ENCODE results near the gene CCR5AS.
"Not testable (repeated sequence)": the region's sequence is repeated elsewhere in the genome, so short reads cannot be mapped to it uniquely, and the experiment has no call there.

Gene CCR5AS

DNA sequence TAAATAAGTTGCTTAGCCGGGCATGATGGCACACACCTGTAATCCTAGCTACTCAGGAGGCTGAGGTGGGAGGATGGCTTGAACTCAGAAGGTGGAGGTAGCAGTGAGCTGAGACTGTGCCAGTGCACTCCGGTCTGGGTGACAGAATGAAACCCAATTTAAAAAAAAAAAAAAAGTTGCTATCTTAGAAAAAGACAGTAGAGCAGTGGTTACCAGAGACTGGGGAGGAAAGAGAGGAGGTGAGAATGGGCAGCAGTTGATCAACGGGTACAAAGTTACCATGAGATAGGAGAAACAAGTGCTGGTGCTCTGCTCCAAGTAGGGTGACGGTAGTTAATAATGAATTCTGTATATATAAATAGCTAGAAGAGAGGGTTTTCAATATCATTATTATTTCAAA, 53.8 kb downstream of the CCR5AS start:
- DNase-seq: no peak

DNA sequence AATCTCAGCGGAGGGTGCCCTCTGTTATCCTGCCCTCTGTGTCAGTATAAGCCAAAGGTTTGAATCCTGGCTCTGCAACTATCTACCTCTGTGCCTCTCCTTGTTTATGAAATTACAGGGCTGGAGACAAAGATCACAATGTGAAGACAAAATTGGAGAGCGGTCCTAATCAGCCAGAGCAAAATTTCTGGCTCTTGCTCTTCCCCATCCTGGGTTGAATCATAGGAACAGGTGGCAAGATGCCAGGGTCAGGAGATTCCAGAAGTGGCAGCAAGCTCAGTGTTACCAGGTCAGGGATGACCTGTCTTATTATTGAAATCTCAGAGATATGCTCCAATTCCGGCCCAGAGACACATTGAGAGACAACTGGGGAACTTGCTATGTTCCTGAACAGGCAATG, 55.2 kb downstream of the CCR5AS start:
- no peak for DNase-seq

- no peak for DNase-seq
Measured at GRCh38 chr3:46350262-46350565, 56.7 kb downstream of the CCR5AS start.

DNA sequence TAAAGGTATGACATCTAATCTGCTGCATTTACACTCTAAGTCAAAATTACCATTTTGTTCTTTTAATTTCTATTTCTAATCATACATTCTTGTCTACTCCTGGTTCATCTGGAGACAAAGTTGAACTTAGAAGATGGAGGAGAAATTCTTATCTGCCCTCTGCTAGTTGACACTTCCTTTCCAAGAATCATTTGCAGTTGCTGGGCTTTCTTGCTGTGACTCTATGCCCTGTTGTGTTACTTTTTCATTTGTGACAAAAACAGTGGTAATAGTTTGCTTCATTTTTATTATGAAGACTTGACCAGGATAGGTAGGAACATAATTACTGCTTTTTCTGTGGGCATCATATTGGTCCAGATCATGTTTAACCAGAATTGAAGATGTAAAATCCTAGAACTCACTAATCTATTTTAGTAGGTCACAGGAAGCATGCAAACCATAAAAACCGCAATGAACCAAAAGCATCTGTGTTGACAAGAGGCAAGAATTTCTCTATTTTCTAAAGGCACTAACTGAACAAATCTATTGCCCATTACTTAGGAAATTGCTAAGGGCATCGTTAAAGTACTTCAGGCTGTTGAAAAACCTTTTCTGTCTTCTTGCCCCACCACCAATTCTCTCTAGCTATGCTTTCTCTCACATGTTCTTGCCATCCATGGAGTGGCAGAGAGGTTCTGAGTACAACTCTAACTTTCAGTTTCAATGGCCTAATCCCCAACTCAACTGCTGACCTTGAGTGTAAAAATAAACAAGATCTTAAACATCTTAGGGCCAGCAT, 57.2 kb downstream of the CCR5AS start:
- DNase-seq: no peak

DNA sequence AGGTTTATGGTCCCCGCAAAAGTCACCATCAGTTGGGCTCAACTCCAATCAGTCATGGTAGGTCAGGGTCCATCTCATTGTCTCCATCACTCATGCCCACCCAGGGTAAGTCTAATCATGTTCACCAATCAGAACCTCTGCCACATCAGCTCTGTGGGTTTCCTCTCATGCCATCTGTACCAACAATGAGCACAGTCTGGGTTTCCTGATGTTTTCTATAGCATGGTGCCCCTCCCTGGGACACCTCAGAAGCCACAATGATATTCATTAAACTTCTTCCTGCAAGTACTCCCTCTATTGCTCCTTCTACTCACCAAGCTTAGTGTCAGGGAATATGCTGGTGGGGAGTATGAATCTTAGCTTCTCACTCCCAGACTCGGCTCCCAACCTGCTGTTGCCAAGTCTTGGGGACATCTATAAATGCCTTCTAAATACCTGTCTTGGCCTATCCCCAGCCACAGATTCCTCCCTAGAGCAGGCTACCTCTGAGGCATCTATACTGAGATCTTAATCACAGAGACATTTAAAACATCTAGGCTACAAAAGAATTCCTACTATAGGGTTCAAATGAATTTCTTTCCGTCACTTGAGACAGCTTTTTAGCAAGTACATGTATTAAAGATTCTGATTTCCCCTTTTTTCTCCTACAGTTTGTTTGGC, 57.9 kb downstream of the CCR5AS start:
- DNase-seq: no peak

DNA sequence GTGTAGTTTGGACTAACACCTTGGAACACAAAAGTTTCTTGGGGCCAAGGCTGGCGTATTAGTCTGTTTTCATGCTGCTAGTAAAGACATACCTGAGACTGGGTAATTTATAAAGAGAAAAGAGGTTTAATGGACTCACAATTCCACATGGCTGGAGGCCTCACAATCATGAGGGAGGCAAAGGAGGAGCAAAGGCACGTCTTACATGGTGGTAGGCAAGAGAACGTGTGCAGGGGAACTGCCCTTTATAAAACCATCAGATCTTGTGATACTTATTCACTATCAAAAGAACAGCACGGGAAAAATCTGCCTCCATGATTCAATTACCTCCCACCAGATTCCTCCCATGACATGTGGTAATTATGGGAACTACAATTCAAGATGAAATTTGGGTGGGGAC, 62.4 kb downstream of the CCR5AS start:
- no peak for DNase-seq

DNA sequence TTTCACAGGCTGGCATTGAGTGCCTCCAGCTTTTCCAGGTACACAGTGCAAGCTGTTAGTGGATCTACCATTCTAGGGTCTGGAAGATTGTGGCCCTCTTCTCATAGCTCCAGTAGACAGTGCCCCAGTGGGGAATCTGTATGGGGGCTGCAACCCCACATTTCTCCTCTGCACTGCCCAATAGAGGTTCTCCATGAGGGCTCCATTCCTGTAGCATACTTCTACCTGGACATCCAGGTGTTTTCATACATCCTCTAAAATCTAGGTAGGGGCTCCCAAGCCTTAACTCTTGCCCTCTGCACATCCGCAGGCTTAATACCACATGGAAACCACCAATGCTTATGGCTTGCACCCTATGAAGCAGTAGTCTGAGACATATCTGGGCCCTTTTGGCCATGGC, 68.0 kb downstream of the CCR5AS start:
- no peak for DNase-seq

DNA sequence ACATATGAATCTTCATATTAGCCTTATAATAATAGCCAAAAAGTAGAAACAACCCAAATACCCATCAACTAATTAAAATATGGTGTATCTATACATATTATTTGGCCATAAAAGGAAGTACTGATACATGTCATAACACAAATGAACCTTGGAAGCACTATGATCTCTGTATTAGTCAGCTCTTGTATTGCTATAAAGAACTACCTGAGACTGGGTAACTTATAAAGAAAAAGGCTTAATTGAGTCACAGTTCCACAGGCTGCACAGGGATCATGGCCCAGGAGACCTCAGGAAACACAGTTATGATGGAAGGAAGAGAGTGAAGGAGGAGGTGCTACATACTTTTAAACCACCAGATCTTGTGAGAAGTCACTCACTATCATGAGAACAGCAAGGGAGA, 69.0 kb downstream of the CCR5AS start:
- DNase-seq: no peak

DNA sequence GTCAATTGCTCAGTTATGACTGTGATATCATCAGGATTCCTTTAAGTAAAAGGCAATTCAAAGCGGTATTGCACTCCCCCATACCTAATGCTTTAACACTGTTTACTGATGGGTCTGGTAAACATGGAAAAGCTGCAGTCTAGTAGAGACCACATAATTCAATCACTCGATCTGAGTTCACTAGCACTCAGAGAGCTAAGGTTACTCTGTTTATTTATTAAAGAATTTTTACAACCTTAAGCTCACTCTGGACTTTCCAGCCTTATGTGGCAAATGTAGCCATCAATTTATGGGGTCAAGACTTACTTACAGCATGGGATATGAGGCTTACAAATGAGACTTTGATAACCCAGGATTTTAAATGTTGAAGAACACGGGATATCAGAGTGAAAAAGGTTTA, 71.3 kb downstream of the CCR5AS start:
- DNase-seq: no peak

GRCh38 chr3:46334741-46335478, 72.0 kb downstream of the CCR5AS start:
- DNase-seq: no peak

DNA sequence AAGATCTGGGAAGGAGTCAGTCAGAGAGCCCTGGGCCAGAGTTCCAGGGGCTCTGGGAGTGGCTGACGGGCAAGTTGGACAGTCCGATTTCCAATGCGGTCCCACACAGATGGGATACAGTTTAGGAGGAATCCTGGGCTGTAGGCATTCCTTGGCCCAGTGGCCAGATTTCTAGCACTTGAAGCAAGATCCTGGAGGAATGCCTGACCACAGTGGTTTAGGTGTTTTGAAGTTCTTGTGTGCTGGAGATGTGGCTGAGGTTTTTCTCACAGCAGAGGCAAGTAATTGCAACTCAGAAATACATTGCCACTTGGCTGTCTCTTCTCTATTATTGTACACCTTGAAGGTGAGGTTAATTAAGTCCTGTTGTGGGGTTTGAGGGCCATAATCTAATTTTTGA, 76.2 kb downstream of the CCR5AS start:
- DNase-seq: not testable (repeated sequence)

GRCh38 chr3:46325645-46326300, 81.1 kb downstream of the CCR5AS start:
- no peak for DNase-seq

DNA sequence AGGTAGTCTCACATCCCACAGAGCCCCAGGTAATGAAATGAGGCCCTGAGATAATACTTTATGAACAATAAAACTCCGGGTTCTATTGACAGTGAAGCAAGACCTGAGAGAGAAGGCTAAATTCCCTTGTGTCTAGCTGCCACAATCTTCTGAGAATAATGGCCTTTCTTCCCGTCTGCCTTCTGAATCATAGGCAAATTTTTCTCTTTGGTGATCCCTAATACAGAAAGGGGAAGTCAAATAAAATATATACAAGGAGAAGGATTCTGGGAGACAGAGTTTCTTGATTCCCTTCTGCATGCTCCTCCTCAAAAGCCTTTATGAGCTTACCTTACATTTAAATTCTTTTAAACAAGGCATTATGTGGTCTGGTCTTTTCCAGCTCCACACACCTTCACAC, 82.8 kb downstream of the CCR5AS start:
- DNase-seq: no peak

- no peak for DNase-seq
Measured at GRCh38 chr3:46321461-46322104, 85.3 kb downstream of the CCR5AS start.

DNA sequence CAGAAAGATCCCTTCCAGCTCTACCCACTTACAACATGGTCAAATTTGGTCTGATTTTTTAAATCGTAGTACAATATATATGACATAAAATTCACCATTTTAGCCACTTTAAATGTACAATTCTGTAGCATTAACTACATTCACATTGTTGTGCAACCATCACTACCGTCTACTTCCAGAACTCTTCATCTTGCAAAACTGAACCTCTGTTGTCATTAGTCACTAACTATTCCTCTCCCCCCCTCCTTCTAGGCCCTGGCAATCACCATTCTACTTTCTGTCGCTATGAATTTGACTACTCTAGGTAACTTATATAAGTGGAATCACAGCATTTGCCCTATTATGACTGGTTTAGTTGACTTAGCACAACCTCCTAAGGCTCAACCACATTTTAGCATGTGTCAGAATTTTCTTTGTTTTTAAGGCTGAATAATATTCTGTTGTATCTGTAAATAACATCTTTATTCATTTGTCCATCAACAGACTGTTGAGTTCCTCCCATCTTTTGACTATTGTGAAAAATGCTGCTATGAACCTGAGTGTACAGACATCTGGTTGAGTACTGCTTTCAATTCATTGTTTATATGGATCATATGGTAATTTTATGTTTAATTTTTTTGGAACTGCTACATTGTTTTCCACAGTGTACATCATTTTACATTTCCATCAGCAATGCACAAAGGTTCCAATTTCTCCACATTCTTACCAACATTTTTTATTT, 88.5 kb downstream of the CCR5AS start:
- DNase-seq: no peak

DNA sequence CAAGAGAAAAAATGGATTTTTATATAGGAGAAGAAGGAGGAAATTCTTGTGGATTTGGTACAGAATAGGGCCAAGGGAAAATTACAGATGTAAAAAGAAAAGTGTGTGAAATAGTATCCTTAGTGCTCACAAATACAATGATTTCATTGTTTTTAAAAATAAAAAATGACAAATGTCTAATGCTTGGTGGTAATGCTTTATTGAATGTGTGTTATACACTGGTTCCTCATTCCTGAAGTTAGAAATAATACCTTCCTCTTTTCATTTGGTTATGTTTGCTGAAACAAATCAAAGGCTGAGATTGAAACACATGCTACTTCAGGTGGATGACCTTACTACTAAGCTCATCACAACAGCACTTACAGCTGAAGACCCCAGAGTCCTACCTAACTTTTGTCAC, 90.7 kb downstream of the CCR5AS start:
- DNase-seq: no peak

GRCh38 chr3:46314517-46314916, 92.3 kb downstream of the CCR5AS start:
- DNase-seq: no peak
